ENCODE measurements around the gene H3-3A. TPM values are rescaled to one million over a fixed set of nuclear protein-coding genes. Genes with fewer than 3 reads are reported as not detected.

H3-3A gene
- total and polyA plus RNA-seq, 2 experiments from 2014 or later, result 913 to 2,407 TPM

DNA sequence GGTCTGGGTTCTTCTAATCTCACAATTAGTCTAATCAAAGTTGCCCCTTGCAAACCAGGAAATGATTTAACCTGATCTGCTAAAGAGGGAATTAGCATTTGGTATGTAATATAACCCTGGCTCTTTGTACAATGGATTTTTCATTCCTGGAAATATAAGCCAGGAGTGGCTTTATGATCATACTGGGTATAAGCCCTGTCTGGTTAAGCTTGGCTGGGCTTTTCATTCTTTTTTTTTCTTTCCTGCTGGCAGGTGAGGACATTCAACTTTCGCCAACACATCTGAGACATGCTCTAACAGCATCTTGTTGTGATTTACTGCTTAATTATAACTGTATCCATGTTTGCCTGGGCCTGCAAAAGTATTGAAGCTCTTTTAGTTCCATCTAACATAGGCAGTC lies 42.9 kb upstream of the H3-3A start:
- TF ChIP-seq POLR2AphosphoS5 (IDR thresholded peaks at IDR 0.05; ENCODE audit: low read depth), result no peak
- no peak for TF ChIP-seq NANOG (IDR thresholded peaks at IDR 0.05; ENCODE audit: borderline replicate concordance)
- no peak for TF ChIP-seq ZNF462 (CRISPR knock-in tag; IDR thresholded peaks at IDR 0.05)
- Histone ChIP-seq H3K27ac (ENCODE audit: low read depth) (no peak overlapping the region), H3K4me3 (no peak overlapping the region), H3F3A (replicated peaks; ENCODE audit: low read depth) (no peaks in the 10 kb centered on the region), H4K20me1 (replicated peaks; ENCODE audit: insufficient read depth) (no peaks in the 10 kb centered on the region), H3K79me2 (replicated peaks; ENCODE audit: insufficient read depth) (no peaks in the 10 kb centered on the region), H3K9me2 (ENCODE audit: insufficient read depth) (no peaks in the 10 kb centered on the region), H2AFZ (peak overlapping the region; percentile 66; the same call in 1 of the 2 replicates), H3K4me1 (ENCODE audit: insufficient read depth) (no peaks in the 10 kb centered on the region), H3K36me3 (ENCODE audit: insufficient read depth) (no peaks in the 10 kb centered on the region), H3K27me3 (ENCODE audit: insufficient read depth) (no peaks in the 10 kb centered on the region), H3K4me2 (no peak overlapping the region)
- Mint-ChIP-seq H3K36me3 (ENCODE audit: low read depth) (no peaks in the 10 kb centered on the region), H3K4me3 (no peak overlapping the region), H3K4me1 (0 out of 3 replicates have a peak, but pooled peaks cover 2% of the 10 kb centered on the region), H3K27me3 (ENCODE audit: insufficient read depth, low read depth, poor library complexity) (no peaks in the 10 kb centered on the region), H3K9me3 (no peaks in the 10 kb centered on the region), H3K27ac (no peak overlapping the region)
- DNase-seq (ENCODE audit: low spot score) (no peak), ATAC-seq (no peak)

DNA sequence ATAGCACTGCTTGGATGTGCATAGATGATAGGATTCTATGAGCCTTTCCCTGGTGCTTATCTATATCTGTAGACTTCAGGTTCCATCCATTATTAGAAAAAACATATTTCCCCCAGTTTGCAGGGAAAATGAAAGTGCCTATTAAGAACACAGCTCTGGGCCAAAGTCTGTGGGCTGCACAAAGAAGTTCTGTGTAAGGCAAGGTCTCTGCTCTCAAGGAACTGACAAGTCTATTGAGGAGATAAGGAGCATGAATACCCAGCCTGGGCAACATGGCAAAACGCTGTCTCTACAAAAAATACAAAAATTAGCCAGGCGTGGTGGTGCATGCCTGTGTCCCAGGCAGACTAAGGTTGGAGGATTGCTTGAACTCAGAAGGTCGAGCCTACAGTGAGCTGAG lies 41.1 kb upstream of the H3-3A start:
- Mint-ChIP-seq H3K4me1 (0 out of 3 replicates have a peak, but pooled peaks cover 2% of the 10 kb centered on the region), H3K36me3 (ENCODE audit: low read depth) (no peaks in the 10 kb centered on the region), H3K9me3 (no peaks in the 10 kb centered on the region), H3K27me3 (ENCODE audit: insufficient read depth, low read depth, poor library complexity) (no peaks in the 10 kb centered on the region), H3K4me3 (no peak overlapping the region), H3K27ac (no peak overlapping the region)
- DNase-seq (ENCODE audit: low spot score), result no peak
- Histone ChIP-seq H3K79me2 (replicated peaks; ENCODE audit: insufficient read depth) (no peaks in the 10 kb centered on the region), H3K4me2 (no peak overlapping the region), H3K4me1 (ENCODE audit: insufficient read depth) (no peaks in the 10 kb centered on the region), H3K9me2 (ENCODE audit: insufficient read depth) (no peaks in the 10 kb centered on the region), H3K27me3 (ENCODE audit: insufficient read depth) (no peaks in the 10 kb centered on the region), H3K27ac (ENCODE audit: low read depth) (no peak overlapping the region), H4K20me1 (replicated peaks; ENCODE audit: insufficient read depth) (no peaks in the 10 kb centered on the region), H3K4me3 (no peak overlapping the region), H3F3A (replicated peaks; ENCODE audit: low read depth) (no peaks in the 10 kb centered on the region), H2AFZ (no peak overlapping the region), H3K36me3 (ENCODE audit: insufficient read depth) (no peaks in the 10 kb centered on the region)
- no peak for ATAC-seq
- TF ChIP-seq, protein P1, sequence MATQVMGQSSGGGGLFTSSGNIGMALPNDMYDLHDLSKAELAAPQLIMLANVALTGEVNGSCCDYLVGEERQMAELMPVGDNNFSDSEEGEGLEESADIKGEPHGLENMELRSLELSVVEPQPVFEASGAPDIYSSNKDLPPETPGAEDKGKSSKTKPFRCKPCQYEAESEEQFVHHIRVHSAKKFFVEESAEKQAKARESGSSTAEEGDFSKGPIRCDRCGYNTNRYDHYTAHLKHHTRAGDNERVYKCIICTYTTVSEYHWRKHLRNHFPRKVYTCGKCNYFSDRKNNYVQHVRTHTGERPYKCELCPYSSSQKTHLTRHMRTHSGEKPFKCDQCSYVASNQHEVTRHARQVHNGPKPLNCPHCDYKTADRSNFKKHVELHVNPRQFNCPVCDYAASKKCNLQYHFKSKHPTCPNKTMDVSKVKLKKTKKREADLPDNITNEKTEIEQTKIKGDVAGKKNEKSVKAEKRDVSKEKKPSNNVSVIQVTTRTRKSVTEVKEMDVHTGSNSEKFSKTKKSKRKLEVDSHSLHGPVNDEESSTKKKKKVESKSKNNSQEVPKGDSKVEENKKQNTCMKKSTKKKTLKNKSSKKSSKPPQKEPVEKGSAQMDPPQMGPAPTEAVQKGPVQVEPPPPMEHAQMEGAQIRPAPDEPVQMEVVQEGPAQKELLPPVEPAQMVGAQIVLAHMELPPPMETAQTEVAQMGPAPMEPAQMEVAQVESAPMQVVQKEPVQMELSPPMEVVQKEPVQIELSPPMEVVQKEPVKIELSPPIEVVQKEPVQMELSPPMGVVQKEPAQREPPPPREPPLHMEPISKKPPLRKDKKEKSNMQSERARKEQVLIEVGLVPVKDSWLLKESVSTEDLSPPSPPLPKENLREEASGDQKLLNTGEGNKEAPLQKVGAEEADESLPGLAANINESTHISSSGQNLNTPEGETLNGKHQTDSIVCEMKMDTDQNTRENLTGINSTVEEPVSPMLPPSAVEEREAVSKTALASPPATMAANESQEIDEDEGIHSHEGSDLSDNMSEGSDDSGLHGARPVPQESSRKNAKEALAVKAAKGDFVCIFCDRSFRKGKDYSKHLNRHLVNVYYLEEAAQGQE (IDR thresholded peaks at IDR 0.05; ENCODE audit: unreplicated experiment), result no peak

All from GM23338 (cell line).